Left cardiac atrium (tissue), 4 donors: Measurements from ENCODE around the gene TRAPPC12. TPM values are rescaled to one million over a fixed set of nuclear protein-coding genes. Genes with fewer than 3 reads are reported as not detected.
A peak's percentile ranks its signal among the peaks of the same experiment; 100 is the strongest.

ENCODE experiments used
- ATAC-seq, 2 donors: fragments of 200-7000 bp; cut with Tn5 transposase; one replicate each; pipeline ENCODE4 v1.9.1; 2020; ENCODE audit warnings: mild to moderate bottlenecking in 2 of 2, moderate library complexity in 2 of 2
- DNase-seq: peaks from one replicate; pipeline ENCODE4 v3.0.0-alpha.2; 2020
- intact Hi-C, 2 donors: fragments of 100-400 bp; cut with DNase I; formaldehyde crosslinking; loops; one replicate each; pipeline versions ENCODE4 v1.14.1 to v1.15.1; 2022 to 2023
- total RNA-seq, 2 donors: library from RNA; stranded (reverse); fragmentation: NEBNext Ultra II Directional; extraction: Animal tissue kit (Norgen Biotek cat#: 25700); gene quantifications; one replicate each; pipeline ENCODE4 v1.2.1, GENCODE V29; 2021
- donor health status: DM: no; HTN: yes; CAD: no.
- donor health status: DM: no; HTN: yes; CAD: no; lungs with severe emphysema.
- donor health status: DM: yes; HTN: yes; CAD: no.
- donor health status: Dilated cardiomyopathy.

Gene TRAPPC12
- total RNA-seq, 2 donors from 2014 or later: 76.2 to 86.3 TPM

DNA sequence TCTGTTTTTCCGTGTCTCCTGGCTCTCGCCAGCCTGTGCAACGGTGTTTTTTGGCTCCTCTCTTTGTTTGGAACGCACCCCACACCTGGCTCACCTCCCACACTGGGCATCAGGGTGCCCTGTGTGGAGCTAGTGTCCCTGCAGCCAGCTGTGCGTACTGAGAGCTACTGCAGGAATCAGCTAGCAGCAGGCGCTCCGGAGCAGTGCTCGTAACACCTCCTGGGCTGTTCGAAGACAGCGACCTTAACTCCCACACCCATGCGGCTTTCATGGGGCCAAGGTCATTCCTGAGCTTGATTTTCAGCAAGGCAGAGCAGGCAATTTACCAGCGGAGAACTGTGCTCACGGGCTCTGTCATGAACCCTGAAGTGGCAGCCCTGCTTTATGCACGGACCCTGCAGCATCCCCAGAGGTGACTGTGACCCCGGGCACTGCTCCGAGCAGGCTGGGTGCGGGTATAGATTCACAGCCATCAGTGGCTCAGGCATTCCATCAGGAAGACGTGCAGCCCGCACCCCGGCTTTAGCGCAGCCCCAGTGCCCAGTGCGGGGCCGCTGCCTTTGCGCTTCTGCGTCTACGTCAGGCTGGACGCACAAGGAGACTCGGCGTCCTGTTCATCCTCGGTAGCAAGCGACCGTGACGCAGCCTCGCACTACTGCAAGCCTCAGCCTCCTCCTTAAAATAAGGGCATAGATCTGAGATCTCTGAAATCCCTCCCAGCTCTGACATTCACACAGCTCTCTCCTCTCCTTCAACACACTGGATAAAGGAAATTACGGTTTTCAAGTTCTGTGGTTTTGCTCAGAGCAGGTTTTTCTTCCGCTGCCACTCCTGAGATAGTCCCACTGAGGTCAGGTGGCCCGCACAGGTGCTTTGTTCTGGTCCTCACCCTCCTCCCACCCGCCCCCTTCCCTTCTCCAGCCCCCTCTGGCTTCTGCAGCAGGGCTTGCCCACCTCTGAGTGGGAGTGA, 81.6 kb downstream of the TRAPPC12 start:
- intact Hi-C loops: loop anchor here in 1 of 2 donors (5.0 kb wide), 2 partner anchors 34 to 61 kb away; no protein-coding TSS in a partner anchor
- no peak for DNase-seq
- ATAC-seq: peak in 1 of 2 donors; percentile 45

- ATAC-seq (no peak), DNase-seq (no peak)
- intact Hi-C loops: loop anchor here in 1 of 2 donors (5.0 kb wide), 2 partner anchors 35 to 60 kb away; no protein-coding TSS in a partner anchor
Measured at GRCh38 chr2:3461801-3462492, 82.5 kb downstream of the TRAPPC12 start.

- intact Hi-C loops: loop anchor here in 1 of 2 donors (5.0 kb wide), 2 partner anchors 35 to 60 kb away; no protein-coding TSS in a partner anchor
- ATAC-seq (no peak), DNase-seq (no peak)
Measured at GRCh38 chr2:3462493-3463104, 83.1 kb downstream of the TRAPPC12 start.

- ATAC-seq (no peak), DNase-seq (no peak)
- intact Hi-C loops: loop anchor here in 1 of 2 donors (5.0 kb wide), 2 partner anchors 36 to 59 kb away; no protein-coding TSS in a partner anchor
Measured at GRCh38 chr2:3463186-3463835, 83.8 kb downstream of the TRAPPC12 start.

DNA sequence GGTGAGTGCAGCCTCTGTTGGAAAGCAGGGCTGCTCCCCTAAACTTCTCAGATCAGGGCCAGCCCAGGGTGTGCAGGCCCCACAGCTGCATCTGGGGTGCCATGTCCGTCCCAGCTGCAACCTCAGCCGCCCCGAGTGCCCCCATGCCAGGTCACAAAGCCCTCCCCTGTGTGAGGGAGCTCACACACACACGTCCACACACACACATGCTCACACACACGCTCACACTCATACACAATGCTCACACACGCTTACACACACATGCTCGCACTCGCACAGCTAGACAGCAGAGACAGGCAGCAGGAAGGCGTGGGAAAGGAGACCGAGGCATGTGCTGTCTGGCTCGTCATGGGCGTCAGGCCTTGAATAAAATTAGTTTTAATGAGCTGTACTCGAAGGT, 84.5 kb downstream of the TRAPPC12 start:
- DNase-seq (no peak), ATAC-seq (no peak)
- intact Hi-C loops: loop anchor here in 1 of 2 donors (5.0 kb wide), 2 partner anchors 37 to 58 kb away; no protein-coding TSS in a partner anchor

GRCh38 chr2:3464401-3465005, 85.0 kb downstream of the TRAPPC12 start:
- intact Hi-C loops: loop anchor here in 1 of 2 donors (5.0 kb wide), 2 partner anchors 37 to 58 kb away; no protein-coding TSS in a partner anchor
- peak; percentile 18 for DNase-seq
- ATAC-seq: no peak

DNA sequence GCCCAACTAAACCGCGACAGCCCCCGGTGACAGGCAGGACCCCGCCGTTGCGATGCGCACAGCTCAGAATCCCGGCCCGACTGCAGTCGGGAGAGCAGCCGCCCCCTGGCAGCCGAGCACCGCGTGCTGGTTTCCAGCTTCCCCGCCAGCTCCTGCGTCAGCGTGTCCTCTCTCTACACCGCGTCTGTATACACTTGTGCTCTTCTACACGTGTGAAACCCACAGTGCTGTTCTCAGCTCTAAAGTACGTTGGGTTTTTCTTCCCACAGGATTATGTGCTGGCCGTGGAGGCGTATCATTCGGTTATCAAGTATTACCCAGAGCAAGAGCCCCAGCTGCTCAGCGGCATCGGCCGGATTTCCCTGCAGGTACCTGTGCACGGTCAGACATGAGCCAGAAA, 85.8 kb downstream of the TRAPPC12 start:
- intact Hi-C loops: no loop called here
- ATAC-seq: no peak
- peak; percentile 24 for DNase-seq

- intact Hi-C loops: no loop called here
- ATAC-seq (peak; percentile 38 to 42), DNase-seq (peak; percentile 22)
Measured at GRCh38 chr2:3465844-3466481, 86.5 kb downstream of the TRAPPC12 start.

- intact Hi-C loops: no loop called here
- no peak for ATAC-seq
- no peak for DNase-seq
Measured at GRCh38 chr2:3466482-3466863, 87.0 kb downstream of the TRAPPC12 start.

- DNase-seq: no peak
- ATAC-seq: no peak
- intact Hi-C loops: no loop called here
Measured at GRCh38 chr2:3466966-3467365, 87.5 kb downstream of the TRAPPC12 start.

- intact Hi-C loops: no loop called here
- no peak for ATAC-seq
- DNase-seq: no peak
Measured at GRCh38 chr2:3467654-3468053, 88.2 kb downstream of the TRAPPC12 start.

DNA sequence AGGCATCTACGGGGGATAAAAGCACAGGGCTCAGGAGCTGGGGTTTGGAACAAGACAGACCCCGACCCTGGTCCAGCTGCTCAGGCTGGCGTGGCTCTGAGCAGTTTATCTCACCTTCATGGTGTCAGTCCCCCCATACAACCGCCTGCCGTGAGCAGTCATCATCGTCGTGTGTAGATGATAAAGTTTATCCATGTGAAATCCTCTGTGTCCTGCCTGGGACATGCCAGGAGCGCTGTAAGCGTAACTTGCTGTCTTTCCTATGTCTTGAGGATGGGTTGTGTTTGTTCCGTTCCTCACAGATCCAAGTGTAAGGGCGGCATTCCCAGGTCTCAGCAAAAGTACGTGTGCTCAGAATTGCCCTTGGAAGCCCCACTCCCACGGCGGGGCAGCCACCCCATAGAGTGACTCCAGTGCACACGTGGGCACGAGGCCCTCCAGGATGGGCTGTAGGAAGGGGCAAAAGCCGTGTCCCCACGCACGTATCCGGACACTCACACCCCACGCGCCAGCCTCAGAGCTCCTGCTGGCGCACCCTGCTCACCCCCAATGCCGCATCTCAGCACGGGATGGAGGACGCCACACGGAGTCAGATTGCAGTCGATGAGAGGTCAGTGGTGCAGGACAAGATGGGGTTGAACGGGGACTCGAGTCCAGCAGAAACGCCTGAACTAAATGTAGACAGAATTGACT, 88.9 kb downstream of the TRAPPC12 start:
- ATAC-seq (no peak), DNase-seq (no peak)
- intact Hi-C loops: no loop called here

DNA sequence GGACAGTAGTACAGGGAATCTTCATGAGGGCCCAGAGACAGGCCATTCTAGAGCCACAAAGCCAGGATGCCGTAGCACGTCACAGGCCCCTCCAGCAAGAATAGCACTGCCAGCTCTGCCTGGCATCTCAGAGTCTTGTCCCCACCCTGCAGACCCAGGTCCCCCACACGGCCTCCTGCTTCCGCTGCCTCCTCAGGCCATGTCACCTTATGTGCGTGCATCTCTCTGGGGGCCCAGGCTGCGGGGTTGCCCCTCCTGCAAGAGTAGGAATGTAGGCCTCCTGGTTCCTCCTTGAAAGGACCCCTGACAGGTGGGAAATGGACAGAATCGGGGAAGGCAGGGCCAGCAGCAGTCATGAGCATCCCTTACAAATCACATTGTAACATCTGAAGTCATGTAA, 90.0 kb downstream of the TRAPPC12 start:
- intact Hi-C loops: no loop called here
- DNase-seq: peak; percentile 20

GRCh38 chr2:3470166-3470651, 90.7 kb downstream of the TRAPPC12 start:
- intact Hi-C loops: no loop called here
- DNase-seq: peak; percentile 90
- peak; percentile 86 to 87 for ATAC-seq

More for the DNA sequence above, 90.0 kb downstream of the TRAPPC12 start:
- ATAC-seq: no peak

DNA sequence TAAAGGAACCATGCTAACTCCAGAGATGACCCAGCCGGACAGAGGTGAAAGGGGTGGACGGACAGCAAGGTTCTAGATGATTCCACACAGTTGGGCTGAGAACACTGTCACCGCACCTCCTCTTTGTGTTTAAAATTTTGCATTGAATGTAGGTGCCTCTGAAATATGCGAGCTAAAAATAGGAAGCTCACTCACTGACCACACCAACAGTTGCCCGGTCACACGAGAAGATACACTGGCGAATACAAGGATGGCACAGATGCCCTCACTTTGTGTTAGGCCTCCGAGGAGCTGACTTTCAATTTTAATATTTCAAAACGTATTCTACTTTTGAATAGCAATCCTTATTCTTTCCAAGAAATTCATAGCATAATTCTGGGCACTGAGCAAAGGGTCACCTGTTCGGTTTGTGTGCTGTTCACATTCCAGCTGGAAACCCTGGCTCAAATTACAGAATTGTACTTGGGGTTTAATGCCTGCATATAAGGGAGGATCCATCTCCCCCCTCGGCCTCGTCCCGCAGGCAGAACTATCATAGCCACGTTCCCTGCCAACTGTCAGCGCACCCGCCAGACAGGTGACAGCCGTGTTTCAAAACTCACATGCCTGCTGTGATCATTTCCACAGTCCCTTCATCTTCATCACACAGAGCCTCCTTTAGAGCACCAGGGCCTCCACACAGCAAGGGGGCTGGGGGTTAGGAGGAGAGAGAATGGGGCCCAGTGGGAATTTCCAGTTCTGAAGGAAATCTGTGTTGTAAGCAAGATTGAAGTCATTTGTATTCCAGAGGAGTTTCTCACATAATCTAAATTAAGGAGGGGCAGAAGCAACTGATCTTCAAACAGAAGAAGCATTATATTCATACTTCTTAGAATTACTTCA, 91.6 kb downstream of the TRAPPC12 start:
- DNase-seq (peak; percentile 34), ATAC-seq (peak; percentile 13 to 31)
- intact Hi-C loops: no loop called here

GRCh38 chr2:3472296-3472695, 92.8 kb downstream of the TRAPPC12 start:
- peak; percentile 16 for DNase-seq
- intact Hi-C loops: no loop called here
- ATAC-seq: no peak
